ENCODE data around the gene ZNF701.
"Not testable (repeated sequence)": the region's sequence is repeated elsewhere in the genome, so short reads cannot be mapped to it uniquely, and the experiment has no call there.

ZNF701 gene

GRCh38 chr19:52593441-52593840, 23.4 kb downstream of the ZNF701 start:
- H3K18ac ChIP-seq (ENCODE audit: low read length); H3K4me2 ChIP-seq (ENCODE audit: low read length); H2AK5ac ChIP-seq (ENCODE audit: low read length); H3K4me1 ChIP-seq (ENCODE audit: control insufficient read depth, low read depth, low read length); H3K4me3 ChIP-seq (ENCODE audit: low read length); H3K27me3 ChIP-seq (ENCODE audit: insufficient read depth, low read length, poor library complexity); H4K5ac ChIP-seq (ENCODE audit: low read length); H3K56ac ChIP-seq (ENCODE audit: low read length); H3K36me3 ChIP-seq (ENCODE audit: control insufficient read depth, insufficient read depth, low read length); H3K9ac ChIP-seq (ENCODE audit: low read length); H2BK15ac ChIP-seq (replicated peaks; ENCODE audit: low read depth); H2BK5ac ChIP-seq (ENCODE audit: low read length); H3K23ac ChIP-seq (ENCODE audit: low read length); H3K79me1 ChIP-seq (ENCODE audit: low read length); H2BK120ac ChIP-seq (ENCODE audit: low read depth, low read length); H4K8ac ChIP-seq (ENCODE audit: low read depth, low read length); DNase-seq; H3K4ac ChIP-seq (ENCODE audit: low read depth, low read length); H3K79me2 ChIP-seq (ENCODE audit: control insufficient read depth, insufficient read depth, low read length); H3K27ac ChIP-seq (ENCODE audit: low read depth, low read length): not testable (repeated sequence)
- no CpG with 5 or more reads among the region's 25 CpGs for WGBS (ENCODE audit: extremely low coverage, insufficient coverage, low lambda C conversion rate)

DNA sequence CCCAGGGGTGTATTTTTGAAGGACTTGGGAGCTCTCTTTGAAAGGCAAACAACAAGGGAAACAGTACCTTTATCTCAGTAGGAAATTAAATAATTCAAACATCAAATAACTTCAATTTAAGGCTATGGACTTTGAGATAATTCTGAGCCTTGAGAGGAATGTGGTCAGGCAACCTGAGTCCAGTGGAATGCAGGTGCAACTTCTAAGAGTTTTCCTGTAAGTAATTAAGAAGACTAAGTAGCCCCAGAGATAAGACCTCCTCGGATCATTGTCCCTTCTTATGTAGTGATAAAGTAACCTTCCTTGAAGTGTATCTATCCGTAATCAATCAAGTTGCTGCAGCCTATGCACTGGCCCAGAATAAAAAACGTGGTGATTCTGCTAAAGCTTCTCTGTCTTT, 29.2 kb downstream of the ZNF701 start:
- no peak overlapping the region for H2AK5ac ChIP-seq (ENCODE audit: low read length)
- H3K4ac ChIP-seq (ENCODE audit: low read depth, low read length) = no peak overlapping the region
- H3K4me1 ChIP-seq (ENCODE audit: control insufficient read depth, low read depth, low read length) = no peaks in the 10 kb centered on the region
- H2BK5ac ChIP-seq (ENCODE audit: low read length) = no peak overlapping the region
- no peaks in the 10 kb centered on the region for H3K79me1 ChIP-seq (ENCODE audit: low read length)
- DNase-seq = peak; percentile 83
- no peaks in the 10 kb centered on the region for H3K79me2 ChIP-seq (ENCODE audit: control insufficient read depth, insufficient read depth, low read length)
- H3K27me3 ChIP-seq (ENCODE audit: insufficient read depth, low read length, poor library complexity) = no peaks in the 10 kb centered on the region
- H3K9ac ChIP-seq (ENCODE audit: low read length) = no peak overlapping the region
- H3K23ac ChIP-seq (ENCODE audit: low read length) = no peak overlapping the region
- H3K18ac ChIP-seq (ENCODE audit: low read length) = no peak overlapping the region
- H4K5ac ChIP-seq (ENCODE audit: low read length) = no peak overlapping the region
- H3K4me2 ChIP-seq (ENCODE audit: low read length) = no peak overlapping the region
- no peak overlapping the region for H2BK120ac ChIP-seq (ENCODE audit: low read depth, low read length)
- H2BK15ac ChIP-seq (replicated peaks; ENCODE audit: low read depth) = no peak overlapping the region
- WGBS (ENCODE audit: extremely low coverage, insufficient coverage, low lambda C conversion rate) = no CpG with 5 or more reads among the region's 3 CpGs
- H4K8ac ChIP-seq (ENCODE audit: low read depth, low read length) = no peak overlapping the region
- H3K36me3 ChIP-seq (ENCODE audit: control insufficient read depth, insufficient read depth, low read length) = no peaks in the 10 kb centered on the region
- H3K27ac ChIP-seq (ENCODE audit: low read depth, low read length) = no peak overlapping the region
- no peak overlapping the region for H3K4me3 ChIP-seq (ENCODE audit: low read length)
- H3K56ac ChIP-seq (ENCODE audit: low read length) = no peak overlapping the region

- Histone ChIP-seq H2BK5ac (ENCODE audit: low read length) (no peak overlapping the region), H2AK5ac (ENCODE audit: low read length) (no peak overlapping the region), H2BK120ac (ENCODE audit: low read depth, low read length) (no peak overlapping the region), H3K4me1 (ENCODE audit: control insufficient read depth, low read depth, low read length) (no peaks in the 10 kb centered on the region), H3K9ac (ENCODE audit: low read length) (peak overlapping the region; percentile 69), H3K4ac (ENCODE audit: low read depth, low read length) (no peak overlapping the region), H3K27ac (ENCODE audit: low read depth, low read length) (peak overlapping the region; percentile 87), H4K8ac (ENCODE audit: low read depth, low read length) (no peak overlapping the region), H3K36me3 (ENCODE audit: control insufficient read depth, insufficient read depth, low read length) (no peaks in the 10 kb centered on the region), H3K27me3 (ENCODE audit: insufficient read depth, low read length, poor library complexity) (no peaks in the 10 kb centered on the region), H3K4me3 (ENCODE audit: low read length) (no peak overlapping the region), H3K23ac (ENCODE audit: low read length) (no peak overlapping the region), H2BK15ac (replicated peaks; ENCODE audit: low read depth) (no peak overlapping the region), H4K5ac (ENCODE audit: low read length) (no peak overlapping the region), H3K79me2 (ENCODE audit: control insufficient read depth, insufficient read depth, low read length) (no peaks in the 10 kb centered on the region), H3K56ac (ENCODE audit: low read length) (peak overlapping the region; percentile 71), H3K4me2 (ENCODE audit: low read length) (peak overlapping the region; percentile 54), H3K79me1 (ENCODE audit: low read length) (no peaks in the 10 kb centered on the region), H3K18ac (ENCODE audit: low read length) (peak overlapping the region; percentile 52)
- DNase-seq = no peak
- no CpG with 5 or more reads among the region's 15 CpGs for WGBS (ENCODE audit: extremely low coverage, insufficient coverage, low lambda C conversion rate)
Observed at GRCh38 chr19:52600639-52601024, 30.5 kb downstream of the ZNF701 start.

DNA sequence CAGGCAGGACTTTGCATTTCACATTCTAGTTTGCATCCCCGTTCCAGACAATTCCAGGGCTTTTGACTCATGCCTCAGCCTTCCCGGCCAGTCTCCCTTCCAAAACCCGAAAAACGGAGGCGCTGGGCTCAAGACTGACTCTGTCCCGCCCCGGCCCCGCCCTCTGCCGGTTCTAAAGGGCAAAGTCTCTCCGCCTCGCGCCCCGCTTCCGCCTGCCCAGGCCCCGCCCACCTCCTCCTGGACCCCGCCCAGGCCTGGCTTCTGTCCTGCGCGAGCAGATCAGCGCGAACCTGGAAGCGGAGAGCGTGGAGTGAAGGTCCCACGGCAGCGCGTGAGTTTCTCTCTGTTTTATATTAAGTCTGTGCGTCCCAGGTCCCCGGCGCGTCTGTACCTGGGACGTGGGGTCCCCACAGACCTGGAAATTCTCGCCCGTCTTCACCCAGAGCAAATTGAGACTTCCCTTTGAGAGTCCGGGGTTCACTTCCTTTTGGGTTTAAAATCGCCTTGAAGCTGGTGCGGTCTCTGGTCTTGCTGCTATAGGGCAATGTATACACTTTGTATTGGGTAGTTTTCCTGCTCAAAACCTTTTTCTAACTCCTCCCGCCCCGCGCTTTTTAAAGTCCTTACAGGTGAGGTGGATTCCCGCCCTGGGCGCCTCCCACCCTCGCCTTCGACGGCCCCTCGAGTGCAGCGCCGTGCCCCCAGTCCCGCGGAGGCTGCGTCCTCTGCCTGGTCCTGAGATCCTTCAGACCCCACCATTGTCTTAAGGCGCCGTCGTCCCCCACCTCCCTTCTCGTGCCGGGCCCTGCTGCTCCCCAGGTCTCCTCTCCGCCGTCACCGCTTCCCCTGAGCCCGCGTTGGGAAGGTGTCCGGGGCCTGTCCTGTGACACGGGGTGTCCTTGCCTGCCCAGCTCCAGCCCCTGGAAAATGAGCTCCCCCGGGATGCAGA, 31.2 kb downstream of the ZNF701 start:
- Histone ChIP-seq H3K56ac (ENCODE audit: low read length) (peak overlapping the region; percentile 91), H3K18ac (ENCODE audit: low read length) (peak overlapping the region; percentile 52), H3K79me2 (ENCODE audit: control insufficient read depth, insufficient read depth, low read length) (no peaks in the 10 kb centered on the region), H4K8ac (ENCODE audit: low read depth, low read length) (no peak overlapping the region), H3K4me3 (ENCODE audit: low read length) (peak overlapping the region; percentile 82), H2AK5ac (ENCODE audit: low read length) (no peak overlapping the region), H2BK15ac (replicated peaks; ENCODE audit: low read depth) (no peak overlapping the region), H3K36me3 (ENCODE audit: control insufficient read depth, insufficient read depth, low read length) (no peaks in the 10 kb centered on the region), H3K23ac (ENCODE audit: low read length) (no peak overlapping the region), H3K27me3 (ENCODE audit: insufficient read depth, low read length, poor library complexity) (no peaks in the 10 kb centered on the region), H2BK5ac (ENCODE audit: low read length) (no peak overlapping the region), H2BK120ac (ENCODE audit: low read depth, low read length) (no peak overlapping the region), H3K79me1 (ENCODE audit: low read length) (peaks cover under 1% of the 10 kb centered on the region), H3K27ac (ENCODE audit: low read depth, low read length) (peak overlapping the region; percentile 87), H3K4me1 (ENCODE audit: control insufficient read depth, low read depth, low read length) (no peaks in the 10 kb centered on the region), H3K9ac (ENCODE audit: low read length) (peak overlapping the region; percentile 91), H4K5ac (ENCODE audit: low read length) (no peak overlapping the region), H3K4me2 (ENCODE audit: low read length) (peak overlapping the region; percentile 66), H3K4ac (ENCODE audit: low read depth, low read length) (no peak overlapping the region)
- DNase-seq = peak; percentile 95
- WGBS (ENCODE audit: extremely low coverage, insufficient coverage, low lambda C conversion rate) = no CpG with 5 or more reads among the region's 62 CpGs

GRCh38 chr19:52601974-52602366, 31.9 kb downstream of the ZNF701 start:
- H3K27me3 ChIP-seq (ENCODE audit: insufficient read depth, low read length, poor library complexity); H3K23ac ChIP-seq (ENCODE audit: low read length); H3K79me1 ChIP-seq (ENCODE audit: low read length); H2BK5ac ChIP-seq (ENCODE audit: low read length); H3K36me3 ChIP-seq (ENCODE audit: control insufficient read depth, insufficient read depth, low read length); H4K5ac ChIP-seq (ENCODE audit: low read length); H3K79me2 ChIP-seq (ENCODE audit: control insufficient read depth, insufficient read depth, low read length); H3K4ac ChIP-seq (ENCODE audit: low read depth, low read length); H2BK15ac ChIP-seq (replicated peaks; ENCODE audit: low read depth); H4K8ac ChIP-seq (ENCODE audit: low read depth, low read length); H2BK120ac ChIP-seq (ENCODE audit: low read depth, low read length); H3K18ac ChIP-seq (ENCODE audit: low read length); H2AK5ac ChIP-seq (ENCODE audit: low read length); H3K4me1 ChIP-seq (ENCODE audit: control insufficient read depth, low read depth, low read length); H3K27ac ChIP-seq (ENCODE audit: low read depth, low read length): not testable (repeated sequence)
- H3K56ac ChIP-seq (ENCODE audit: low read length) = peak overlapping the region; percentile 91
- peak overlapping the region; percentile 91 for H3K9ac ChIP-seq (ENCODE audit: low read length)
- DNase-seq = peak; percentile 35
- H3K4me2 ChIP-seq (ENCODE audit: low read length) = peak overlapping the region; percentile 66
- WGBS (ENCODE audit: extremely low coverage, insufficient coverage, low lambda C conversion rate) = no CpG with 5 or more reads among the region's 3 CpGs
- H3K4me3 ChIP-seq (ENCODE audit: low read length) = peak overlapping the region; percentile 82

Data from mesendoderm (in vitro differentiated cells).